GM18861 (cell line): ENCODE measurements around the gene TUBA4B.

Experiments used
- ATAC-seq: cut with Tn5 transposase; IDR thresholded peaks from one replicate; pipeline ENCODE4 v1.9.1; 2021; ENCODE audit not compliant: unreplicated experiment

TUBA4B gene

DNA sequence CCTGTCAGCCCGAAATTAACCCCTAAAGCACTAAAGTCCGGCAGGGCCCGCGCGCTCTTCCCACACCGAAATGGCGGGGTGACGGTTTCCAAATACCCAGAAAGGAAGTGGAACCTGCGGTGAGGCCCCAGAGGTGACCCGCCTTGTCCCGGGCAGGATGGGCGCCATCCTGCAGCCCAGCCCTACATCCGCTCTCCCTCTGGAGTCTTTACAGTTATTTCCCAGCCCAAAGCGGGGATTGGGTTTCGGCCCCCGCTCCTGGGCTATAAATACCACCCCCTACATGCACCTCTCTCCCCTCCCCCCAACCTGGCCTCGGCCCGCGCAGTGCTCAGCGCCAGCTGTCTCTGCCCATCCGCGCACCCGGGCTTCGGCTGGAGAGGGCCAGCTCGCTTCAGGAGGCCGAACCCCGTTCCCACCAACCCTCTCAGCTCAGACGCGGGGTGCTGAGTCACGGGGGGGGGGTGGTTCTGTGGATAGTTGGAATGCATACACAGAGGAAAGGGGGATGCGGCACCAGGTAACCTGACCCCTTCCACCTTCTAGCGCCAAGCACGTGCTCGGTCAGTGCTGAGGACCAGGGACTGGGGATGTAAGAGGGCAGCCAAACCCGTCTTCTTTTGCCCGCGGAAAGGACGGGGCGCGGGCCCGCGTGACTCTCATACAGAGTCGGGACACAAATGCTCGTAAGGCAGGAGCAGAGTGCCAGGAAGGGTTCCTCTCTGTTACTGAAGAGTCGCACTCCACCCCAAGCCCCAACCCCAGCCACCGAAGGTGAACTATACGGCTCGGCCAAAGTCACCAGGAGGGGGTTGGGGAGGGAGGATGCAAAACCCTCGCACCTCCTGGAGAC is at the start of gene TUBA4B:
TSS of gene TUBA4B (plus strand) at position 344 of the 853 bp plus-strand sequence. CDS start at position 509, 165 bp downstream.
- no peak for ATAC-seq

DNA sequence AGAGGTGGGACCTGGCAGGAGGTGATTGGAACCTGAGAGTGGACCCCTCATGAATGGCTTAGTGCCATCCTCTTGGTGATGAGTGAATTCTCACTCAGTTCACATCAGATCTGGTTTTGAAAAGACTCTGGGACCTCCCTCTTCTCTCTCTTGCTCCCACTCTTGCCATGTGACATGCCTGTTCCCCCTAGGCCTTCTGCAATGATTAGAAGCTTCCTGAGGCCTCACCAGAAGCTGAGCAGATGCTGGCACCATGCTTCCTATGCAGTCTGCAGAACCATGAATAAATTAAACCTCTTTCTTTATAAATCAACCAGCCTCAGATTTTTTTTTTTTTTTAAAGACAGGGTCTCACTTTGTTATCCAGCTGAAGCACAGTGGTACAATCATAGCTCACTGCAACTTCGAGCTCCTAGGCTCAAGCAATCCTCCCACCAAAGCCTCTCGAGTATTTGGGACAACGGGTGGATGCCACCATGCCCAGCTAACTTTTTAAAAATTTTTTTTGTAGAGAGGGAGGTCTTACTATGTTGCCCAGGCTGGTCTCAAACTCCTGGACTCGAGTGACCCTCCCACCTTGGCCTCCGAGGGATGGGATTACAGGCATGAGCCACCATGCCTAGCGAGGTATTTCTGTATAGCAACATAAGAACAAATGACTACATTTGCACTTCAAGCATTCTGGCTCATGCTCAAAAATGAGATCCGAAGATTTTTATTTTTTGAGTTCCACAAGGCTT is 48.4 kb upstream of the TUBA4B start:
- ATAC-seq, result no peak

- ATAC-seq, result no peak
Measured at GRCh38 chr2:219205165-219205538, 47.9 kb upstream of the TUBA4B start.

DNA sequence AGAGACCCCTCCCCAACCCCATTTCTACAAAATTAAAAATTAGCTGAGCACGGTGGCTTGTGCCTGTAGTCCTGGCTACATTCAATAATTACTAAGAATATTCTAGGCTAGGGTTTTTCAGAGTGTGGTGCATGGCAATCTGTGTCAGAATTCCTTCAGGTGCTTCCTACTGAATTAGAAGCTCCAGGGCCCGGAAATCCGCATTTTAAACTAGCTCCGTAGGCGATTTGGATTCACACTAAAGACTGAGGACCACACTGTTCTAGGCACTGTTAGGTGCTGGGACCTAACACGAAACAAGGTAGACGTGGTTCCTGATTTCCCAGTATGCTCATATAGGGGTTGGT is 47.1 kb upstream of the TUBA4B start:
- ATAC-seq, result no peak

DNA sequence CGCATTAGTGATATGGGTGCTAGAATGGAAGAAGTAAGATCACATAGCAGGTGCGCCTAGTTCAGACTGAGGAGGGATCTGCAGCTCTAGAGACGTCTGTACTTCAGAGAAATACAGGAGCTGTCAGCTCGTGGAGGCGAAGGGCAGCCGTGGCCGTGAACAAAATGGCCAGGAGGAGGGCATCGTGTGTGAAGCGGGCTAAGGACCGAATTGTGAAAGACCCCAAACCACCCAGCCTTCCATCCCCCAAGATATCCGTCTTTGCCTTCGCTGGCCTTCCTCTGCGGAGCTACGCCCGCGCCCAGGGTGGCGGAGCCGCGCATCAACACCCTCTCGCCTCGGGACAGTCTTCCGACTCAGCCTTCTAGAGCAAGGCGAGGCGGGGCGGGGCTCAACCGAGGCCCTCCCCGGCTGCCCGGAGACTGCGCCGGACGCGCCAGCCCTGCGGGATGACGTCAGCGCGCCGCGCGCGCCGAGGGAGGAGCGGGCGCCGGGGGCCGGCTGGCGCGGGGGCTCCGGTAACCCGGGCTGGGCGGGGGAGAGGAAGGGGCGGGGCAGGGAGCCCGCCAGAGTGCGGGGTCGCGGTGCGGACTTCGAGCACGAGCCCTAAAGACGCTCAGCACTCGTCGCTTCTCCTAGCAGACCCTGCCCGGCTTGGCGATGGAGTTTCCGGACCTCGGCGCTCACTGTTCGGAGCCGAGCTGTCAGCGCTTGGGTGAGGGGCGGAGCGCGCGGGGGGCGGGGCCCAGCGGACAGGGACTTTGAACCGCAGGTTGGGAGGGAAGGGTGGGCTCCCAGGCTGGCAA is 46.5 kb upstream of the TUBA4B start, which contains the start of gene ZFAND2B:
TSS of gene ZFAND2B (plus strand) at position 455 of the 806 bp plus-strand sequence. CDS start at position 661, 206 bp downstream.
- ATAC-seq, result peak; percentile 96

DNA sequence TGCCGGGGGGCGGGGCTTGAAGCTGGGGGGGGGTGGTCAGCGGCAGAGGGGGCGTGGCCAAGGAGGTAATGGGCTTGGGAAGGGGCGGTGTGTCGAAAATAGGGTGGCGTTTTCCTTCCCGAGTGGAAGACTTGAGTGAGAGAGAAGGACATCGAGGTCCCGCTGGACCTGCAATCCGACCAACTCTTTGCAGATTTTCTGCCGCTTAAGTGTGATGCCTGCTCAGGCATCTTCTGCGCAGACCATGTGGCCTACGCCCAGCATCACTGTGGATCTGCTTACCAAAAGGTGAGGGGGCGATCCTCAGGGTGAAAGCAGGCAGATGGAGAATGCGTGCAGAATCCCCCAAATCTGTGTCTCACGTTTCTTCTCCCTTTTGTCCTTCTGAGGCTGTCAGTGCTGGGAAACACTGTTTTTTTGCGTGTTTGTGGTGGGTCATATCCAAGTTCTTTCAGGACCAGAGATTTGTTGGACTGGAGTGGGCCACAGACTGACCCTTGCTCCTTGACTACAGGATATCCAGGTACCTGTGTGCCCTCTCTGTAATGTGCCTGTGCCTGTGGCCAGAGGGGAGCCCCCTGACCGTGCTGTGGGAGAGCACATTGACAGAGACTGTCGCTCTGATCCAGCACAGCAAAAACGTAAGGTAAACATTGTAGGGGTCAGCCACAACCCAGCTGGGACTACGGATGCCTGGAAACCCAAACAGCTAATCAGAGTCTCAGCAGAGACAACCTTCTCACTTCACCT is 45.7 kb upstream of the TUBA4B start:
- no peak for ATAC-seq

- no peak for ATAC-seq
Measured at GRCh38 chr2:219207884-219208740, 44.9 kb upstream of the TUBA4B start.

DNA sequence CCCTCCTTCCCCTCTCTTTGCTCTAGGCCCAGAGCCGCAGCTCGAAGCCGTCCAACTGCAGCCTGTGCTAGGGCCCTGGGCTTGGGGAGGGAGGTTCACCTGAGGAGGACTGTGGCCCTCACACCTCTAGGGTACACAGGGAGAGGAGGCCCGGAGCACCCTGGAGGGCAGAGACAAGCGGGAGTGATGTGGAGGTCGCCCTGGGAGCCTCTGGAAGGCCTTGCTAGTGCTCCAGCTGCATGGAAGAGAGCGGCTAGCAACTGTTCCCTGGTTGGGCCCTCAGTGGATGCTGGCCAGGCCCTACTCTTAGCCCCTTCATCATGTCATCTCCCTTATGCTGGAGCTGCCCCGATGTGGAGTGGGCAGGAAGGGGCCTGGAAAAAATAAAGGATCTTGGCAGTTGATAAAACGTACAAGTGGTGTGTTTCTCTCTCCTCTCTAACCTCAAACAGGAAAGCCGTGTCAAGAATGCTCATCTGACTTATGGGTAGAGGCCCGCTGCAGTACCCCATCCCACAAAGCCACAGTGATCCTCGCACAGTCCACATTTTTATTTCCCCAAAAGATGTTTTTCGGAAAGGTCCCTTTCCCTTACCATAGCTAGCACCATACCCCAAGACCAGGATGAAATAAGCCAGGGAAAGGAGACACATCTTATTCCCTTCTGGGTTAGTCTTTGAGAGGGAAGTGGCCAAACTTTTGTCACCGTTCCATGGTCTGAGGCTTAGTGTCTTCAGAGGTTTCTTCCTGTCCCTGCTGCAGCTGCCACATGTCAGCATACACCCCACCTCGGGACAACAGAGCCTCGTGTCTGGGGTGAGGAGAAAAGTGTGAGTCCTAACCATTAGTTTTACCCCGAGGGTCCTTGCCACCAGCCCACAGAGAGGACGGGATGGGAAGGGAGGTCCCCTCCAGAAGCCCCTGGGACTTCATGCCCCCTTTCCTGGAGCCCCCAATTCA is 43.5 kb upstream of the TUBA4B start:
- no peak for ATAC-seq

- no peak for ATAC-seq
Measured at GRCh38 chr2:219210196-219210885, 42.7 kb upstream of the TUBA4B start.

DNA sequence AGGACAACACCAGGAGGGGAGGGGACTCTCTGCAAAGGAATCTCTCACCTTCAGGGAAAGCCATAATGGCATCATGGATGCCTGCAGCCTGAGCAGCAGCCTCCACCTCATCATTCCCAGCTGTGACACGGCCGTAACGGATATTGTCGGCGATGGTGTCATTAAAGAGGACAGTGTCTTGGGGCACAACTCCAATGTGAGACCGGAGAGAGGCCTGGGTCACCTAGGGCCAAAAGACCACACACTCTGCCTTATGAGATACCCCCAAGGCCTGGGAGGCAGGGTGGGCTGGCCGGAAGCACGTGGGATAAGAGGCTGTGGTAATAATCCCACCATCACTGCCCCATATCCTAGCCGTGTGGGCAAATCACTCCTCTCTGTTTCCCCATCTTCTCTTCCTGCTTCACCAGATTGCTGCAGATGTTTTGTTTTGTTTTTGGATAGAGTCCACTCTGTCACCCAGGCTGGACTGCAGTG is 42.1 kb upstream of the TUBA4B start:
- no peak for ATAC-seq

- ATAC-seq, result no peak
Measured at GRCh38 chr2:219213026-219213415, 40.0 kb upstream of the TUBA4B start.

GRCh38 chr2:219213486-219214071 is 39.5 kb upstream of the TUBA4B start:
- ATAC-seq, result no peak

- no peak for ATAC-seq
Measured at GRCh38 chr2:219214141-219214540, 38.9 kb upstream of the TUBA4B start.

- ATAC-seq, result no peak
Measured at GRCh38 chr2:219214786-219215185, 38.3 kb upstream of the TUBA4B start.

- no peak for ATAC-seq
Measured at GRCh38 chr2:219215871-219216534, 37.0 kb upstream of the TUBA4B start.

DNA sequence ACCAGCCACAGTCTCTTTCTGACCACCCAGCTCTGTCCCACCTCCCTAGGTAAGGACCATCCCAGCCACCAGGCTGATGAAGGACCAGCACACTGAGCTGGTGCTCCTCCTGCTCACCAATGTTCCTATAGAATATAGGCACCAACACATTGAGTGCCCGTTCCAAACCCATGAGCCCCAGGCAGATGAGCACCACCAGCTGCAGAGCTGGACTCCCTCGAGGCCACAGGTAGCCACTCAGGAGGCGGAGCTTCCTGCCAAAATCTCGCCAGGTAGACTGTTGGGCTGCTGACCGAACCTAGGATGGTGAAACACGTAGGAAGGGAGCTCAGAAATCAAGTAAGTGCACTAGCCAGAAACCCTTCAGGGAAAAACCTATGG is 36.5 kb upstream of the TUBA4B start:
- no peak for ATAC-seq

DNA sequence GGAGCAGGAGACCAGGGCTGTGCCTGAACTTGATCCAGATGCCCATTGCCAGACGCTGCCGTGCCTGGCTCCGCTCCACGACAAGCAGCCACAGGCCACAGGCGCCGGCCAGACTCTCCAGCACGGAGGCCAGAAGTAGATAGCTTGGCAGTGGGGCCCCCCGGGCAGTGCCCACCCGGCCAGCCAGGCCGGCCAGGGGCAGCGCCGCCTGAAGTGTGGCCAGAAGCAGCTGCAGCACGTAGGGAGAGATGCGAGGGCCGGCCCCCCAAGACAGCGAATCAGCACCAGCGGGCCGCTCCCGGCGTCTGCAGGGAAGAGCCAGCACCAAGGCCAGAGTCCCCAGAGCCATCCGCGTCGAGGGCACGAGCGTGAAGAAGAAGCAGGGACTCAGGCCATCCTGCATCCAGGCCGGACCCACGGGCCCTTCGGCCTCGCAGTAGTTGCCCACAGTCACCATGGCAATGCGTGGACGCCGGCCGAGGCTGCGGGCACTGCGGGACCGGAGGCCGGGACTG is 34.8 kb upstream of the TUBA4B start:
- ATAC-seq, result no peak
